GM19467 (cell line): ENCODE results near the gene KDM8.
A peak's percentile ranks its signal among the peaks of the same experiment; 100 is the strongest.

Source experiments
- ATAC-seq: cut with Tn5 transposase; IDR thresholded peaks from one replicate; pipeline ENCODE4 v1.9.1; 2021; ENCODE audit warnings: mild to moderate bottlenecking, moderate library complexity; ENCODE audit not compliant: unreplicated experiment

KDM8 gene

GRCh38 chr16:27203507-27204311, at the start of gene KDM8:
TSS of gene KDM8 (plus strand) at chr16:27203526. CDS start at chr16:27210124, 6,598 bp downstream.
- peak; percentile 79 for ATAC-seq

GRCh38 chr16:27154705-27155521, 48.4 kb upstream of the KDM8 start:
- no peak for ATAC-seq

- no peak for ATAC-seq
These were observed 46.7 kb upstream of the KDM8 start for GRCh38 chr16:27156579-27156978.

- no peak for ATAC-seq
These were observed 41.9 kb upstream of the KDM8 start for GRCh38 chr16:27161398-27161797.

- no peak for ATAC-seq
These were observed 39.0 kb upstream of the KDM8 start for GRCh38 chr16:27164352-27164751.

GRCh38 chr16:27165576-27165975, 37.8 kb upstream of the KDM8 start:
- no peak for ATAC-seq

GRCh38 chr16:27168790-27169189, 34.5 kb upstream of the KDM8 start:
- no peak for ATAC-seq

- ATAC-seq = no peak
These were observed 33.7 kb upstream of the KDM8 start for GRCh38 chr16:27169511-27170071.

GRCh38 chr16:27171584-27171983, 31.7 kb upstream of the KDM8 start:
- no peak for ATAC-seq

GRCh38 chr16:27174007-27174406, 29.3 kb upstream of the KDM8 start:
- no peak for ATAC-seq

GRCh38 chr16:27174798-27175197, 28.5 kb upstream of the KDM8 start:
- no peak for ATAC-seq

- ATAC-seq = no peak
These were observed 27.4 kb upstream of the KDM8 start for GRCh38 chr16:27175888-27176287.

GRCh38 chr16:27177031-27177774, 26.1 kb upstream of the KDM8 start:
- ATAC-seq = no peak

GRCh38 chr16:27179500-27180072, 23.7 kb upstream of the KDM8 start:
- ATAC-seq = peak; percentile 83

GRCh38 chr16:27181019-27181790, 22.1 kb upstream of the KDM8 start:
- no peak for ATAC-seq

- no peak for ATAC-seq
These were observed 20.4 kb upstream of the KDM8 start for GRCh38 chr16:27182906-27183405.

- ATAC-seq = no peak
These were observed 17.6 kb upstream of the KDM8 start for GRCh38 chr16:27185776-27186130.

GRCh38 chr16:27188633-27189032, 14.7 kb upstream of the KDM8 start:
- ATAC-seq = no peak

- ATAC-seq = no peak
These were observed 13.9 kb upstream of the KDM8 start for GRCh38 chr16:27189335-27189972.
